HG02798 (cell line): ENCODE data around the gene NECTIN4.

Experiments used
- ATAC-seq: cut with Tn5 transposase; IDR thresholded peaks from one replicate; pipeline ENCODE4 v1.9.1; 2021; ENCODE audit warnings: mild to moderate bottlenecking; ENCODE audit not compliant: unreplicated experiment, poor library complexity

The NECTIN4 gene

DNA sequence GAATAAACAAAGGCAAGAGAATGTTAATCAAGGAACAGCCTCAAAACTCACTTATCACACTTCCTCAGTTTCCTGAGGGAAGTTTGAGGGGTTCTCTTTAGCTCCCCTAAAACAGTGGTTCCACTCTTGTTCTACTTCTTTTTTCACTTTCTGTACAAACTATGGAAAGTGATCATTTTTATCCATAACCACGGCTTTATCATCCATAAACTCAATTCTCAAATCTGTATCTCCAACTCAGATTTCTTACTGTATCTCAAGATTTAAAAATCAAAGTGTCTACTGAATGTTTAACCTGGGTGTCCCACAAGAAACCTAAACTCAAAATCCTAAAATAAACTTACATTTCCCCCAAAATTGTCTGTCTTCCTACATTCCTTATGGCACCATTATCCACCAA, 24.6 kb upstream of the NECTIN4 start:
- ATAC-seq: no peak

DNA sequence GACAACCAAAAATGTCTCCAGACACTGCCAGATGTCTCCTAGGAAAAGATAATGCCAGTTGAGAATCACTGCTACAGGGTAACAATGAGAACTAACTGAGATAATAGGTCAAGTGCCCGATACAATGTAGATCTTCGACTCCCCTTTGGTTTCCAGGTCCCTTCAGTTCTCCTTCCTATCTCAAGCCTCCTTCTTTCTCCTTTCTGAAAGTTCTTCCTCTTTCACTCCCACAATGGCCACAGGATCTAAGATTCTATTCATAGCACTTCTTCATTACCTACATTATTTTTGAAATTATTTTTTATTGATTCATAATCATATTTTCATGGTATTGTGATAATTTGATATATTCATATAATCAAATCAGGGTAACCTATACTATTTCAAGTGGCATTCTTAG, 22.2 kb upstream of the NECTIN4 start:
- ATAC-seq: no peak

GRCh38 chr1:161111117-161111516, 21.8 kb upstream of the NECTIN4 start:
- no peak for ATAC-seq

GRCh38 chr1:161106431-161106830, 17.1 kb upstream of the NECTIN4 start:
- no peak for ATAC-seq

- ATAC-seq: no peak
Measured at GRCh38 chr1:161100556-161100955, 11.2 kb upstream of the NECTIN4 start.

- no peak for ATAC-seq
Measured at GRCh38 chr1:161099090-161099802, 9.9 kb upstream of the NECTIN4 start.

GRCh38 chr1:161098210-161099068, 9.1 kb upstream of the NECTIN4 start, which contains the start of gene KLHDC9:
Gene KLHDC9, plus strand, starts transcription at chr1:161098361. Its CDS starts 175 bp downstream, at chr1:161098536.
- ATAC-seq: peak; percentile 77

- ATAC-seq: no peak
Measured at GRCh38 chr1:161096530-161096929, 7.2 kb upstream of the NECTIN4 start.

GRCh38 chr1:161096015-161096414, 6.7 kb upstream of the NECTIN4 start:
- ATAC-seq: no peak

- ATAC-seq: no peak
Measured at GRCh38 chr1:161095230-161095629, 5.9 kb upstream of the NECTIN4 start.

GRCh38 chr1:161094481-161094880, 5.1 kb upstream of the NECTIN4 start:
- no peak for ATAC-seq

DNA sequence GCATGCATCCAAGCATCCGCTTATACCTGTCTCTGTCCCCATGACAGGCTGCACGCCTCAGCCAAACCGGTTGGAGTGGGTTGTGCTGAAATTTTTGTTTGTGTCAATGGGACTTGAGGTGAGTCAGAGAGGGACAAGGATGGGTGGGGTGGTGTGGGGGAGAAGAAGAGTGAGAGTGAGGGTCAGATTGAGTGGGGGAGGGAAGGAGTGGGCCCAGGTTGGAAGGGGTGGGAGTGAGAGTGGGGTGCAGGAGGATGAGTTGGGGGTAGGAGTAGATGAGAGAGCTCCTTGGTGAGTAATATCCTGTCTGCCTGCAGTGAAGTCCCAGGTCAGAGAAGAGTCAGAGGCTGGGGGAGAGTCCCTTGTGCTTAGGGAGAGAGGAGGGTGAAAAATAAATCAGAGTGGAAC, 3.3 kb upstream of the NECTIN4 start:
- ATAC-seq: no peak

DNA sequence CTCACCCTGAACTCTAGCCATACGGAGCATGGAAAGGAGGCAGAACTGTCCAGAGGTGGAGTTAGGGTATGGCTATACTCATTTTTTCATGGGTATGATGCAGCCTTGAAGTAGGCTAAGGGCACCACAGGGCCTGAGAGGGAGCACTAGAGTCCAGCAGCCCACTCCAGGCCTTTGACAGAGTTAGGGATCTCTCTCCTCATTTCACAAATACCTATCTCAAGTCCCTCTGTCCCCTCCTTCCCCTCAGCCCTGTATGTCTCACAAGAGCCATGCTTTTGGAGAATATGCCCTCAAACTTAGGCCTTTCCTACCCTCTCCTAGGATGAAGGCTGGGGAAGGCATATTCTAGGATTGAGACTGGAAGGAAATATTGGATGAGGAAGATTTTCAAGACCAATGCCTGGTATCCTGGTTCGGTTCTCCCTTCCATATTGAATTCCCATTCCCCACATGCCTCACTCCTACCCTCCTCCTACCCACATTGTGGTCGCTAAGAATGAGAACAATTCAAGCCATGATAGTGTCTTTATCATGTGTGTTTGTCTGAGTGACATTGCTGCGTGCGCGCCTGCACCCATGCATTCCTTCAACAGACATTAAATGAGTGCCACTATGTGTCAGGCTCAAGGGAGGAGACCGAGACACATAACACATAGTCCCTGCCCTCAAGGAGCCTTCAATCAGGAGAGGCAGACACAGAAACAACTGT, 2.6 kb upstream of the NECTIN4 start:
- no peak for ATAC-seq

DNA sequence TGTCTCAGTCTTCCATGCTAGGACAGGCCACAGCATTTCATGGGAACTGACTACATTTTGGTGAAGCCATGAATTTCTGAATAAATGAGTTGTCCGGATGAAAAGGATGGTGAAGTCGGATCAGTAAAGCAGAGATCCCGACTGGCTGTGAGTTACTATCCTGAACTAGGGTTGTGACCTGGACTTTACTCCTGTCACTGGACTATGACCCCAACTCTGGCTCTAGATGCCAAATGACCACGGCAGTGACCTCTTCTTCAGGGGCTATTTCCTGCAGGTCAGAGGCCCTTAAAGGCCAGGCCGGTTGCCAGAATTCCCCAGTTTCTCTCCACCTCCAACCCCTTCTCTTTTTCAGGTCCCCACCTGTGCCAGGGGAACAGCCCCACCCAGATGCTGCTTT, 1.7 kb upstream of the NECTIN4 start:
- no peak for ATAC-seq

- ATAC-seq: no peak
Measured at GRCh38 chr1:161090617-161091016, 1.3 kb upstream of the NECTIN4 start.

- no peak for ATAC-seq
Measured at GRCh38 chr1:161089938-161090337, 580 bp upstream of the NECTIN4 start.

DNA sequence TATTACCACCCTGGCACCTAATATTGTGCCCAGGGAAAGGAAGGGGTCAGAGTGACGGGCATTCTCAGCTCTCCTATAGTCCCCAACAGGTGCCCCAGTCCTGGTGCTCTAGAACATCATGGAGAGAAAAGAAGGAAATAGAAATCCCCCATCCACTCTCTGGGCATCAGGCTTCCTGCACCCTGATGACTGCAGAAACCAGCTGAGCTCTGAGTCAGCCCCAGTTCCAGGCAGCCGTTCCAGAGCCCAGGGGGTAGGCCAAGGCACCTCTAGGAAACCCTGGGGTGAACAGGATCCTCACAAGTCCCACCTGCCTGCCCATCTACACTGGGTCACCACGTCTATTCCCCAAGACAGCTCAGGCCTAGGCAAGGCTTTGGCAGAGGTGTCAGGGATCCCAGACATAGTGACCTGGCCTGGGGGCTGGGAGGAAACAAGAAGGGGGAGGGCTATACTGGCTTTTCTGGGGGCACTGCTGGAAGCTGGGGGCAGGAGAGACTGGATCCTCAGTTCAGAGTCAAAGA, 709 bp downstream of the NECTIN4 start:
- no peak for ATAC-seq

DNA sequence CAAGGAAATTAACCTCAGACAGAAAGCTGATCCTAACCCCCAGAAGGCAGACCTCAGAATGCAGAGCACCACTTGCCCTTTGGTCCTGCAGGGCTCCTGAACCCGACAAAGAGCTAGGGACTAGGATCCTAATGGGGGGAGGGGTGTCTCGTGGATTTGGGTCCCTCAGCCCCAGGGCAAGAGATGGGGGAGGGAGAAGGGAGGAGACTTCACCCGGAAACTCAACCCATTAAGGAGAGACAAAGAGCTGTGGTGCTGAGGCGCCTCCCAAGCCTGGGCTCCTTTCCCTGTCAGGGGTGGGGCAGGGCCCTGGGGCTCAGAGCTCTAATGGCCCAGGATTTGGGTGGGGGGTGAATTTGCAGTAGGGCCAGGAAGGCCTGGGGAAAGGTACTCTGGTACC, 2.9 kb downstream of the NECTIN4 start:
- no peak for ATAC-seq

DNA sequence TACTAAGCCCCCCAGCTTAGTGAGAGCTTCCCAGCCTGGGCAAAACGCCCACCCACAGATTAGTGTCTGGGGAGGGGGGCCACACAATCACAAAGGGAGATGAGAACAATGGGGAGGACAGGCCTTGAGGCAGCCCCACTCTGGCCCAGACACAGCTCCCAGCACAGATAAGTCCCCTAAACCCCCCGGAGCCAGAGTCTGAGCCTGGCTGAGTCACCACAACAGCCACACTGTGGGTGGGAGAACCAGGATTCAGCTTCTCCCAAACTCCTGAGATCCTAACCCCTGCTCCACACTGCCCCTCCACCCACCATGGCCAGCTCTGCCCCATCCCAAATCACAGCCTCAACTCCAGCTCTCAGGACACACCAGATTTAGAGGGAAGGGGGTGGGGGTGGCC, 4.2 kb downstream of the NECTIN4 start:
- ATAC-seq: no peak

GRCh38 chr1:161084597-161084988, 4.8 kb downstream of the NECTIN4 start:
- no peak for ATAC-seq
